HepG2 (cell line): ENCODE results near the gene ARHGEF16. TPM values are rescaled to one million over a fixed set of nuclear protein-coding genes. Genes with fewer than 3 reads are reported as not detected.

Experiments
- AGO2 ChIP-seq: fragments of 200-400 bp; formaldehyde crosslinking; optimal IDR thresholded peaks from 2 replicates; pipeline ENCODE3; 2017; ENCODE audit warnings: mild to moderate bottlenecking, low read depth, low read length, moderate library complexity
- CHD2 ChIP-seq: IDR thresholded peaks from 2 replicates; pipeline ENCODE4 v1.6.1; 2011; ENCODE audit warnings: low read depth, low read length, improper control_type of control experiment
- FOXO1 ChIP-seq: sonication (generic); formaldehyde crosslinking; IDR thresholded peaks from 2 replicates; pipeline ENCODE4 v1.4.0; 2020; ENCODE audit warnings: missing genetic modification reagents
- HNF1B ChIP-seq: sonication (generic); formaldehyde crosslinking; IDR thresholded peaks from 2 replicates; pipeline ENCODE4 v1.5.1; 2020; ENCODE audit warnings: mild to moderate bottlenecking, moderate library complexity, missing genetic modification reagents
- HNF4G ChIP-seq, 2 experiments: sonication (generic) in 1 of 2; formaldehyde crosslinking in 1 of 2; IDR thresholded peaks; 2 replicates each; pipeline versions ENCODE4 v1.4.0 to v1.6.1; 2011 to 2020; ENCODE audit warnings: borderline replicate concordance in 2 of 2, low read depth in 2 of 2, mild to moderate bottlenecking in 2 of 2, low read length in 1 of 2, missing genetic modification reagents in 1 of 2, moderate library complexity in 1 of 2
- HNRNPL ChIP-seq: fragments of 200-400 bp; formaldehyde crosslinking; IDR thresholded peaks from 2 replicates; pipeline ENCODE4 v1.6.1; 2017; ENCODE audit warnings: mild to moderate bottlenecking, low read depth, low read length
- IRF9 ChIP-seq: sonication (generic); formaldehyde crosslinking; IDR thresholded peaks from 2 replicates; pipeline ENCODE4 v1.8.0; 2022; ENCODE audit warnings: missing genetic modification reagents, mild to moderate bottlenecking, borderline replicate concordance
- MLLT10 ChIP-seq: sonication (generic); formaldehyde crosslinking; IDR thresholded peaks from 2 replicates; pipeline ENCODE4 v1.4.0; 2020; ENCODE audit warnings: missing genetic modification reagents
- NFATC3 ChIP-seq: sonication (generic); formaldehyde crosslinking; IDR thresholded peaks from 2 replicates; pipeline ENCODE4 v1.5.1; 2020; ENCODE audit warnings: mild to moderate bottlenecking, missing genetic modification reagents
- NR1H2 ChIP-seq: sonication (generic); formaldehyde crosslinking; IDR thresholded peaks from 2 replicates; pipeline ENCODE4 v1.8.1; 2022; ENCODE audit warnings: low read depth, missing genetic modification reagents, borderline replicate concordance
- POGK ChIP-seq: sonication (generic); formaldehyde crosslinking; conservative IDR thresholded peaks from 2 replicates; pipeline ENCODE4 v1.8.0; 2022; ENCODE audit warnings: mild to moderate bottlenecking, moderate library complexity, missing genetic modification reagents
- POGZ ChIP-seq: sonication (generic); formaldehyde crosslinking; IDR thresholded peaks from 2 replicates; pipeline ENCODE4 v1.4.0; 2020; ENCODE audit warnings: mild to moderate bottlenecking, missing genetic modification reagents
- RBAK ChIP-seq: sonication (generic); formaldehyde crosslinking; IDR thresholded peaks from 2 replicates; pipeline ENCODE4 v1.5.1; 2020; ENCODE audit warnings: mild to moderate bottlenecking, missing genetic modification reagents
- SMARCE1 ChIP-seq: fragments of 450-650 bp; IDR thresholded peaks from 2 replicates; pipeline ENCODE4 v1.6.1; 2017; ENCODE audit warnings: borderline replicate concordance
- SRSF1 ChIP-seq: fragments of 200-400 bp; formaldehyde crosslinking; optimal IDR thresholded peaks from 2 replicates; pipeline ENCODE3; 2017; ENCODE audit warnings: mild to moderate bottlenecking, low read depth, low read length, moderate library complexity
- ZBTB26 ChIP-seq: IDR thresholded peaks from 2 replicates; pipeline ENCODE4 v1.6.1; 2016; ENCODE audit warnings: missing compliant biosample characterization, missing genetic modification reagents, borderline replicate concordance
- ZFP36L1 ChIP-seq: sonication (generic); formaldehyde crosslinking; IDR thresholded peaks from 2 replicates; pipeline ENCODE4 v1.8.0; 2022; ENCODE audit warnings: mild to moderate bottlenecking, missing genetic modification reagents, moderate library complexity
- ZFYVE20 ChIP-seq: sonication (generic); formaldehyde crosslinking; IDR thresholded peaks from 2 replicates; pipeline ENCODE4 v1.8.0; 2023; ENCODE audit warnings: low read depth, mild to moderate bottlenecking, moderate library complexity, missing genetic modification reagents, borderline replicate concordance
- ZMYM3 ChIP-seq: sonication (generic); formaldehyde crosslinking; IDR thresholded peaks from 2 replicates; pipeline ENCODE4 v1.5.1; 2020; ENCODE audit warnings: mild to moderate bottlenecking, missing genetic modification reagents
- ZNF337 ChIP-seq: sonication (generic); formaldehyde crosslinking; IDR thresholded peaks from 2 replicates; pipeline ENCODE4 v1.5.1; 2020; ENCODE audit warnings: missing genetic modification reagents, low read depth, mild to moderate bottlenecking, borderline replicate concordance
- ZNF460 ChIP-seq: sonication (generic); formaldehyde crosslinking; IDR thresholded peaks from 2 replicates; pipeline ENCODE4 v1.5.1; 2020; ENCODE audit warnings: missing genetic modification reagents, mild to moderate bottlenecking, borderline replicate concordance
- ZNF496 ChIP-seq: sonication (generic); formaldehyde crosslinking; IDR thresholded peaks from 2 replicates; pipeline ENCODE4 v1.8.1; 2023; ENCODE audit warnings: mild to moderate bottlenecking, moderate library complexity, missing genetic modification reagents; ENCODE audit not compliant: insufficient replicate concordance
- ZNF543 ChIP-seq: sonication (generic); formaldehyde crosslinking; IDR thresholded peaks from 2 replicates; pipeline ENCODE4 v1.4.0; 2020; ENCODE audit warnings: mild to moderate bottlenecking, missing genetic modification reagents
- ZNF547 ChIP-seq: sonication (generic); formaldehyde crosslinking; IDR thresholded peaks from 2 replicates; pipeline ENCODE4 v1.5.1; 2020; ENCODE audit warnings: mild to moderate bottlenecking, missing genetic modification reagents
- ZNF720 ChIP-seq: sonication (generic); formaldehyde crosslinking; IDR thresholded peaks from 2 replicates; pipeline ENCODE4 v1.4.0; 2020; ENCODE audit warnings: missing genetic modification reagents
- polyA plus RNA-seq, 8 experiments: library from polyadenylated mRNA; depleted of rRNA in 3 of 8; stranded (reverse) in 7 of 8; unstranded in 1 of 8; fragments of >200 nt; fragmentation: Illumina TruSeq in 4 of 8; extraction: Trizol in 4 of 8; gene quantifications; 2 replicates each; pipeline versions ENCODE4 v1.2.1 to v1.2.3, GENCODE V29; 2011 to 2016; ENCODE audit warnings: low read depth in 4 of 8, missing spikeins in 1 of 8, mixed read lengths in 1 of 8; ENCODE audit not compliant: insufficient read depth in 1 of 8
- total RNA-seq, 5 experiments: library from RNA; depleted of rRNA; stranded (reverse); fragments of >200 nt; fragmentation: Illumina TruSeq; extraction: Trizol; gene quantifications; 2 replicates each; pipeline ENCODE4 v1.2.3, GENCODE V29; 2016; ENCODE audit warnings: low read depth in 1 of 5

The ARHGEF16 gene
- total and polyA plus RNA-seq, 2 of the 13 experiments (the other 11 are each of a cell fraction or from before 2014, with no cell fraction given) = 20.3 to 39.9 TPM

- TF ChIP-seq ZNF543 (CRISPR knock-in tag) (no peak), HNRNPL (0 out of 2 replicates have a peak, but pooled peaks have one; percentile 26), ZNF460 (CRISPR knock-in tag) (no peak), SRSF1 (no peak), POGZ (CRISPR knock-in tag) (no peak), NFATC3 (no peak), ZNF337 (no peak), ZFYVE20 (CRISPR knock-in tag) (no peak), RBAK (CRISPR knock-in tag) (no peak), HNF1B (CRISPR knock-in tag) (no peak), FOXO1 (CRISPR knock-in tag) (0 out of 2 replicates have a peak, but pooled peaks have one; percentile 0), ZBTB26 (CRISPR knock-in tag) (no peak), HNF4G (IDR thresholded peaks at IDR 0.05; ENCODE audit: borderline replicate concordance, low read depth, low read length) (no peak), HNF4G (CRISPR knock-in tag; IDR thresholded peaks at IDR 0.05; ENCODE audit: borderline replicate concordance, low read depth) (no peak), NR1H2 (CRISPR knock-in tag) (no peak), ZNF547 (CRISPR knock-in tag) (no peak), CHD2 (no peak), ZFP36L1 (CRISPR knock-in tag) (no peak), IRF9 (CRISPR knock-in tag) (no peak), SMARCE1 (no peak), POGK (CRISPR knock-in tag) (no peak), MLLT10 (CRISPR knock-in tag) (no peak), ZNF720 (CRISPR knock-in tag) (peak; percentile 37; the same call in 1 of the 2 replicates), AGO2 (peak; percentile 65), ZNF496 (CRISPR knock-in tag) (no peak), ZMYM3 (peak; percentile 97)
Measured at GRCh38 chr1:3461238-3461933, 6.9 kb downstream of the ARHGEF16 start (continued).
